SU-DHL-6 (cell line): ENCODE results near the gene PGC.

Experiments
- H2AFZ ChIP-seq: fragments of 200-600 bp; sonication (generic); 2 replicates; pipeline ENCODE4 v1.6.1; 2014; ENCODE audit warnings: low read depth, mild to moderate bottlenecking, moderate library complexity, mixed read lengths, antibody characterized with exemption, low read length; ENCODE audit not compliant: severe bottlenecking
- H3F3A ChIP-seq: fragments of 200-600 bp; shearing (Covaris generic); 2 replicates; pipeline ENCODE4 v1.6.0; 2016; ENCODE audit warnings: antibody characterized with exemption, mild to moderate bottlenecking; ENCODE audit not compliant: insufficient read depth
- H3K27ac ChIP-seq: fragments of 200-600 bp; sonication (generic); 2 replicates; pipeline ENCODE4 v1.5.1; 2016; ENCODE audit warnings: low read depth, mild to moderate bottlenecking, low read length, moderate library complexity, mixed read lengths
- H3K27me3 ChIP-seq: fragments of 200-600 bp; sonication (generic), shearing (Covaris generic); 2 replicates; pipeline ENCODE4 v1.6.0; 2014; ENCODE audit warnings: mild to moderate bottlenecking, low read length
- H3K36me3 ChIP-seq: fragments of 200-600 bp; sonication (generic); 2 replicates; pipeline ENCODE4 v1.6.1; 2014; ENCODE audit warnings: mild to moderate bottlenecking, low read length, mixed read lengths
- H3K4me2 ChIP-seq: fragments of 300-600, 200-600 bp; shearing (Covaris generic), sonication (generic); 2 replicates; pipeline ENCODE4 v1.6.0; 2014; ENCODE audit warnings: low read length, low read depth, mild to moderate bottlenecking; ENCODE audit not compliant: poor library complexity, severe bottlenecking
- H3K4me3 ChIP-seq: fragments of 200-600 bp; sonication (generic); 2 replicates; pipeline ENCODE4 v1.5.1; 2014; ENCODE audit warnings: antibody characterized with exemption, low read length, mild to moderate bottlenecking, mixed read lengths; ENCODE audit not compliant: insufficient read depth, poor library complexity, severe bottlenecking
- H3K79me2 ChIP-seq: fragments of 200-600 bp; sonication (generic); 2 replicates; pipeline ENCODE4 v1.6.1; 2014; ENCODE audit warnings: mild to moderate bottlenecking, low read length, moderate library complexity; ENCODE audit not compliant: insufficient read depth
- H3K9ac ChIP-seq: fragments of 200-600 bp; sonication (generic); 2 replicates; pipeline ENCODE4 v1.7.0; 2014; ENCODE audit warnings: mild to moderate bottlenecking, low read length
- H3K9me2 ChIP-seq: fragments of 200-600 bp; sonication (generic); replicated peaks from 2 replicates; pipeline ENCODE4 v1.6.1; 2014; ENCODE audit warnings: low read length; ENCODE audit not compliant: insufficient read depth
- H3K9me3 ChIP-seq: fragments of 200-600 bp; sonication (generic); 2 replicates; pipeline ENCODE4 v1.6.1; 2014; ENCODE audit warnings: low read length, mixed read lengths; ENCODE audit not compliant: insufficient read depth
- H4K20me1 ChIP-seq: fragments of 200-600 bp; sonication (generic); 2 replicates; pipeline ENCODE4 v1.6.1; 2014; ENCODE audit warnings: low read depth, mild to moderate bottlenecking, antibody characterized with exemption, low read length, moderate library complexity, mixed read lengths
- EZH2phosphoT487 ChIP-seq: fragments of 200-600 bp; sonication (generic), shearing (Covaris generic); conservative IDR thresholded peaks from 2 replicates; pipeline ENCODE4 v1.6.1; 2018; ENCODE audit warnings: mild to moderate bottlenecking, antibody characterized with exemption, low read length, moderate library complexity, mixed read lengths
- TF ChIP-seq, protein P1 (sequence below): fragments of 200-600 bp; sonication (generic); IDR thresholded peaks from one replicate; pipeline ENCODE4 v1.5.1; 2017; ENCODE audit warnings: antibody characterized with exemption, mild to moderate bottlenecking, low read length, moderate library complexity; ENCODE audit not compliant: insufficient read depth, poor library complexity, severe bottlenecking

PGC gene

GRCh38 chr6:41758641-41759035 lies 11.4 kb upstream of the PGC start:
- H3F3A ChIP-seq = no peaks in the 10 kb centered on the region
- no peaks in the 10 kb centered on the region for H3K9me3 ChIP-seq
- no peaks in the 10 kb centered on the region for H3K27me3 ChIP-seq
- no peak for TF ChIP-seq EZH2phosphoT487
- TF ChIP-seq, protein P1, sequence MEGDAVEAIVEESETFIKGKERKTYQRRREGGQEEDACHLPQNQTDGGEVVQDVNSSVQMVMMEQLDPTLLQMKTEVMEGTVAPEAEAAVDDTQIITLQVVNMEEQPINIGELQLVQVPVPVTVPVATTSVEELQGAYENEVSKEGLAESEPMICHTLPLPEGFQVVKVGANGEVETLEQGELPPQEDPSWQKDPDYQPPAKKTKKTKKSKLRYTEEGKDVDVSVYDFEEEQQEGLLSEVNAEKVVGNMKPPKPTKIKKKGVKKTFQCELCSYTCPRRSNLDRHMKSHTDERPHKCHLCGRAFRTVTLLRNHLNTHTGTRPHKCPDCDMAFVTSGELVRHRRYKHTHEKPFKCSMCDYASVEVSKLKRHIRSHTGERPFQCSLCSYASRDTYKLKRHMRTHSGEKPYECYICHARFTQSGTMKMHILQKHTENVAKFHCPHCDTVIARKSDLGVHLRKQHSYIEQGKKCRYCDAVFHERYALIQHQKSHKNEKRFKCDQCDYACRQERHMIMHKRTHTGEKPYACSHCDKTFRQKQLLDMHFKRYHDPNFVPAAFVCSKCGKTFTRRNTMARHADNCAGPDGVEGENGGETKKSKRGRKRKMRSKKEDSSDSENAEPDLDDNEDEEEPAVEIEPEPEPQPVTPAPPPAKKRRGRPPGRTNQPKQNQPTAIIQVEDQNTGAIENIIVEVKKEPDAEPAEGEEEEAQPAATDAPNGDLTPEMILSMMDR = no peak
- H3K4me3 ChIP-seq = no peak overlapping the region
- no peaks in the 10 kb centered on the region for H3K79me2 ChIP-seq
- no peak overlapping the region for H3K9ac ChIP-seq
- H3K4me2 ChIP-seq = no peak overlapping the region
- no peaks in the 10 kb centered on the region for H3K36me3 ChIP-seq
- no peaks in the 10 kb centered on the region for H4K20me1 ChIP-seq
- H2AFZ ChIP-seq = no peak overlapping the region
- H3K9me2 ChIP-seq = no peaks in the 10 kb centered on the region
- H3K27ac ChIP-seq = no peak overlapping the region

- Histone ChIP-seq H2AFZ (no peak overlapping the region), H4K20me1 (no peaks in the 10 kb centered on the region), H3K9me3 (no peaks in the 10 kb centered on the region), H3K4me3 (no peak overlapping the region), H3K9me2 (no peaks in the 10 kb centered on the region), H3K27ac (no peak overlapping the region), H3K27me3 (no peaks in the 10 kb centered on the region), H3F3A (no peaks in the 10 kb centered on the region), H3K36me3 (no peaks in the 10 kb centered on the region), H3K79me2 (no peaks in the 10 kb centered on the region), H3K9ac (no peak overlapping the region), H3K4me2 (no peak overlapping the region)
- no peak for TF ChIP-seq EZH2phosphoT487
- TF ChIP-seq, protein P1 = no peak
These were observed 10.9 kb upstream of the PGC start for GRCh38 chr6:41757931-41758640.

DNA sequence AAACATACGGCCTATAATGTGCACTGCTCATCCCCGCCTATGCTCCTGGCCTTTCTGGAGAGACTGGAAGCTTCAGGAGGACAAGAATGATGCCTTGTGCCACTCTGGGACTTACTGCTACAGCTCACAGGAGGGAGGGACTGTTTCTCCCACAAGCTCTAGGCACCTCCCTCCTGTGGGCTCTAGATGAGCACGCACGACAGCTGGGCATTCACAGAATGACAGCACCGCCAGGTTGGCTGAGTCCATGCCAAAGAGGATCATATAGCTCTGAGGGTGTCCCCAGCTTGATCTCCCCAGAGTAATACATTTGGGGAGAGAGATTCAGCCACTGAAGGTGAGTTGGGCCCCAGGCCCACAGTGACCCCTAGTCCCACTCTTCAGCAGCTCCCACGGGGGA lies 10.1 kb upstream of the PGC start:
- Histone ChIP-seq H4K20me1 (no peaks in the 10 kb centered on the region), H3F3A (no peaks in the 10 kb centered on the region), H3K4me2 (no peak overlapping the region), H2AFZ (no peak overlapping the region), H3K9ac (no peak overlapping the region), H3K9me3 (no peaks in the 10 kb centered on the region), H3K27me3 (no peaks in the 10 kb centered on the region), H3K79me2 (no peaks in the 10 kb centered on the region), H3K27ac (no peak overlapping the region), H3K9me2 (no peaks in the 10 kb centered on the region), H3K4me3 (no peak overlapping the region), H3K36me3 (no peaks in the 10 kb centered on the region)
- TF ChIP-seq, protein P1 = no peak
- TF ChIP-seq EZH2phosphoT487 = no peak
